ENCODE measurements around the gene MS4A13. TPM values are rescaled to one million over a fixed set of nuclear protein-coding genes. Genes with fewer than 3 reads are reported as not detected.

Gene MS4A13
- total and polyA plus RNA-seq, 2 of the 8 experiments (the other 6 are each of a cell fraction or from before 2014, with no cell fraction given) = not detected

- POLR2A ChIA-PET (ENCODE audit: partially characterized antibody) = interaction anchor here (0.7 to 1.0 kb wide), 2 partner anchors 9 to 31 kb away, joined by 3 read pairs; no protein-coding TSS in a partner anchor
- FAIRE-seq = no peak
- H3K23ac ChIP-seq (ENCODE audit: insufficient read length) = no peak within 1 kb of the TSS
These were observed 22.6 kb upstream of the MS4A13 start, which contains the start of gene MS4A12 for GRCh38 chr11:60492488-60493009. Gene MS4A12 (plus strand): TSS chr11:60492778. CDS start chr11:60497319, 4,541 bp downstream.

More at GRCh38 chr11:60492488-60493009, 22.6 kb upstream of the MS4A13 start, which contains the start of gene MS4A12:
- Histone ChIP-seq H3K4me2 (ENCODE audit: insufficient read depth in 1 of 2, low read depth in 2 of 2, low read length in 2 of 2) (no peak within 1 kb of the TSS), H3K9me3 (ENCODE audit: insufficient read depth in 2 of 2, low read depth in 1 of 2, low read length in 1 of 2) (peaks cover 0 to 5% of the 10 kb centered on the region in 2 experiments; a peak in 1 of 4 replicates), H2AK5ac (ENCODE audit: low read depth, low read length) (no peak within 1 kb of the TSS), H3K14ac (ENCODE audit: insufficient read length) (no peak within 1 kb of the TSS), H3K9ac (replicated peaks in 1 of 4; ENCODE audit: extremely low read depth in 1 of 4, low read depth in 3 of 4, low read length in 3 of 4) (no peak within 1 kb of the TSS), H2AFZ (ENCODE audit: low read length) (no peak within 1 kb of the TSS), H4K91ac (replicated peaks; ENCODE audit: insufficient read length, low read length) (no peak within 1 kb of the TSS), H3K56ac (replicated peaks; ENCODE audit: insufficient read length, low read depth, low read length) (no peak within 1 kb of the TSS), H3K18ac (ENCODE audit: extremely low read depth, low read length) (no peak within 1 kb of the TSS), H2BK12ac (ENCODE audit: low read depth, low read length) (no peak within 1 kb of the TSS), H3K4me1 (replicated peaks in 1 of 4; ENCODE audit: control insufficient read depth in 3 of 4, insufficient read depth in 4 of 4, low read length in 3 of 4) (no peaks in the 10 kb centered on the region), H3K4ac (replicated peaks; ENCODE audit: insufficient read length, low read depth, low read length) (no peak within 1 kb of the TSS), H3K27me3 (replicated peaks in 1 of 4; ENCODE audit: control insufficient read depth in 3 of 4, extremely low read depth in 1 of 4, insufficient read depth in 3 of 4, low read length in 3 of 4) (no peaks in the 10 kb centered on the region), H3K36me3 (ENCODE audit: control insufficient read depth in 2 of 4, insufficient read depth in 4 of 4, low read length in 3 of 4) (no peaks in the 10 kb centered on the region), H2BK120ac (replicated peaks; ENCODE audit: low read depth, low read length) (no peak within 1 kb of the TSS), H4K20me1 (replicated peaks in 1 of 2; ENCODE audit: control insufficient read depth in 1 of 2, insufficient read depth in 2 of 2, low read length in 2 of 2) (no peaks in the 10 kb centered on the region), H3K23me2 (ENCODE audit: low read depth, low read length) (no peaks in the 10 kb centered on the region), H4K8ac (ENCODE audit: extremely low read depth, insufficient read depth, low read length) (no peak within 1 kb of the TSS), H3K4me3 (ENCODE audit: extremely low read depth in 1 of 4, insufficient read depth in 2 of 4, low read depth in 3 of 4, low read length in 4 of 4) (no peak within 1 kb of the TSS), H4K5ac (ENCODE audit: insufficient read length, low read depth, low read length) (no peak within 1 kb of the TSS), H2BK20ac (ENCODE audit: low read length) (no peak within 1 kb of the TSS), H2BK15ac (ENCODE audit: low read length) (no peak within 1 kb of the TSS), H3K27ac (ENCODE audit: low read depth, low read length) (no peak within 1 kb of the TSS), H3K79me1 (ENCODE audit: low read depth, low read length) (no peaks in the 10 kb centered on the region), H3K79me2 (ENCODE audit: control insufficient read depth in 1 of 2, insufficient read depth in 2 of 2, low read length in 2 of 2) (no peaks in the 10 kb centered on the region), H2BK5ac (ENCODE audit: low read depth, low read length) (no peak within 1 kb of the TSS)
- TF ChIP-seq GABPA (IDR thresholded peaks at IDR 0.05; ENCODE audit: borderline replicate concordance, insufficient read depth, low read length) (no peak), GTF2F1 (IDR thresholded peaks at IDR 0.05; ENCODE audit: borderline replicate concordance, low read depth, low read length) (no peak), SIN3A (conservative IDR thresholded peaks at IDR 0.05 in 1 of 2, IDR thresholded peaks at IDR 0.05 in 1 of 2; ENCODE audit: low read depth in 1 of 2, low read length in 2 of 2) (no peak), SP1 (IDR thresholded peaks at IDR 0.05; ENCODE audit: low read depth, low read length) (no peak), ZNF274 (IDR thresholded peaks at IDR 0.05; ENCODE audit: borderline replicate concordance, extremely low read depth, low read length) (no peak)
- 67% methylated on average over 4 of the region's 4 CpGs; no CpG with 5 or more reads in 1 of the 2 experiments for WGBS, 2 experiments (ENCODE audit: extremely low coverage in 1 of 2, insufficient coverage in 1 of 2, insufficient read length in 1 of 2, insufficient replicate concordance in 2 of 2, low coverage in 1 of 2, low lambda C conversion rate in 2 of 2, missing lambda C conversion rate in 1 of 2)
- CTCF ChIA-PET (ENCODE audit: partially characterized antibody) = no interaction called here
- DNase-seq (ENCODE audit: low read depth in 1 of 2, low spot score in 2 of 2) = no peak

Measured in H1 (cell line).